ENCODE results near the gene YPEL5.
"Not testable (repeated sequence)": the region's sequence is repeated elsewhere in the genome, so short reads cannot be mapped to it uniquely, and the experiment has no call there.

The YPEL5 gene

DNA sequence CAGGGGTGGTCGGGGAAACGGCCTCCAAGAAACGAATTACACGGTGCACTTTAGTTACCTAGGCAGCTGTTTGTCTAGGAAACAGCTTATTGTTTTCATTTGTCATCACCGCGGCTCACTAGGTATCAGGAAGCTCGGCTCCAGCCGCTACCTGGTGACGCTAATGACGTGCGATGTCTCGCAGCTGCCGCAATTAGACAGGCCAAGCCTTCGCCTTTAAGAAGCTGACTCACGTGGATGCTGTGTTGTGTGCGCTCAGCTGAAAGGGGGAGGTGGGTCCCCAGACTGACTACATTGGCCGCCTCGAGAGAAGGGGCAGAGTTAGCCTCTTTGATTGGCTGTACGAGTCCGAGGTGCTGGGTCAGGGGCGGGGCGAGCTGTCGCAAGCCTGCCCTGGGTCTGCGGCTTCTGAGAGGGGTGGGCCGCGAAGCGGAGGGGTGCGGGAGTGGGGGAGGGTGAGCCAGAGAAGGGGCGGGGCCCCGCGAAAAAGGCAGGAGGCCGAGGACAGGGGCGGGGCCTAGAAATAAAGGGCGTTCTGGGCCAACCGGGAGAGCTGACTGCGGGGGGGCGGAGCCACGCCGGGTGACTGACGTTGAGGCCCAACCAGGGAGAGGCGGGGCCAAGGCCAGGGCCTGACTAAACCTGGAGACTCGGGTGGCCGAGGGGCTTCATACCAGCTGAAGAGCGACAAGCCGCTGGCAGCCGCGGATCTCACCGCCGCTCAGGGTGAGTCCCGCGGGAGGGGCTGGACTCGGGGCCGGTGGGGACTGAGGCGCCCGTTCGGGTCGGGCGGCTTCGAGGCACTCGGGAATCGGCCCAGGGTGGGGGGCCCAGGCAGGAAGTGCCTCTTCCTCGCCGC lies at the start of gene YPEL5:
TSS of gene YPEL5 (plus strand) at position 671 of the 859 bp plus-strand sequence. CDS start 9,645 bp downstream, outside the sequence.
- peak; percentile 100 for DNase-seq (ENCODE audit: low spot score)

DNA sequence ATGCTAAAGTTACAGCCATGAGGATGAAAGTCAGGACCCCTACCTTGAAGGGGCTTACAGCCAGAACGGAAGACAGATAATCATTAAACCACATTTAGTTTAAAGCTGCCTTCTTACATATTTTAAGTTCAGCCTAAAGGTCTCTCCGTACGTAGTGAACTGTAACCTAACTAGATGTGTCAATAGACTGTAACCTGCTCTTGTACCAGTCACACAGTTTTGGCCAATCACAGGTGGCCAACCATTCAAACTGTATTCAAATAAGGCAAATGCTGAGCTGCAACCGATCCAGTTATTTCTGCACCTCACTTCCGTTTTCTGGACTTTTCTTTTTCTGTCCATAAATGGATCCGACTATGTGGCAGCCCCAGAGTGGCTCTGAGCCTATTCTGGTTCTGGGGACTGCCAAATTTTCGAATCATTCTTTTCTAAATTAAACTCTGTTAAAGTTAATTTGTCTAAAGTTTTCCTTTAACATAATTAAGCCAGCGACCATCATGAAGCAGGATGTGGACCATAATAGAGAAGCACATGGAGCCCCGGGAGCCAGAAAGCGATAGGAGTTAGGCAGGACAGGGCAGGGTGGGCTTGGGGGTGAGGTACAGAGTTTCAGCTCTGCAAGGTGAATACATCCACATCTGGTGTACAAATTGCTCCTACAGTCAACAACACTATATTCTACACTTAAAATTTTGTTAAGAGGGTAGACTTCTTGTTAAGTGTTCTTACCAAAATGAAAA lies 48.4 kb upstream of the YPEL5 start:
- DNase-seq (ENCODE audit: low spot score): no peak

DNA sequence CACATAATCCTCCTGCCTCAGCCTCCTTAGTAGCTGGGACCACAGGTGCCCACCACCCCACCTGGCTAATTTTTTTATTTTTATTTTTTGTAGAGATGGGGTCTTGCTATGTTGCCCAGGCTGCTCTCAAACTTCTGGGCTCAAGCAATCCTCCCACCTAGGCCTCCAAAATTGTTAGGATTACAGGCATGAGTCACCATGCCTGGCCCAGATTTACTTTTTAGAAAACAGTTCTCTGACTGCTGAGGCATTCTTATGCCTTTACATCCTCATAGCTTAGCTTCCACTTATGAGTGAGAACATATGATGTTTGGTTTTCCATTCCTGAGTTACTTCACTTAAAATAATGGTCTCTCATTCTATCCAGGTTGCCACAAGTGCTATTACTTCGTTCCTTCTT lies 47.4 kb upstream of the YPEL5 start:
- DNase-seq (ENCODE audit: low spot score): not testable (repeated sequence)

DNA sequence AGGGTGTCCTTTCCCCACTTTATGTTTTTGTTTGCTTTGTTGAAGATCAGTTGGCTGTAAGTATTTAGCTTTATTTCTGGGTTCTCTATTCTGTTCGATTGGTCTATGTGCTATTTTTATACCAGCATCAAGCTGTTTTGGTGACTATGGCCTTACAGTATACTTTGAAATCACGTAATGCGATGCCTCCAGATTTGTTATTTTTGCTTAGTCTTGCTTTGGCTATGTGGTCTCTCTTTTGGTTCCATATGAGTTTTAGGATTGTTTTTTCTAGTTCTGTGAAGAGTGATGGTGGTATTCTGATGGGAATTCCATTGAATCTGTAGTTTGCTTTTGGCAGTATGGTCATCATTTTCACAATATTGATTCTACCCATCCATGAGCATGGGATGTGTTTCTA lies 46.1 kb upstream of the YPEL5 start:
- DNase-seq (ENCODE audit: low spot score): not testable (repeated sequence)

DNA sequence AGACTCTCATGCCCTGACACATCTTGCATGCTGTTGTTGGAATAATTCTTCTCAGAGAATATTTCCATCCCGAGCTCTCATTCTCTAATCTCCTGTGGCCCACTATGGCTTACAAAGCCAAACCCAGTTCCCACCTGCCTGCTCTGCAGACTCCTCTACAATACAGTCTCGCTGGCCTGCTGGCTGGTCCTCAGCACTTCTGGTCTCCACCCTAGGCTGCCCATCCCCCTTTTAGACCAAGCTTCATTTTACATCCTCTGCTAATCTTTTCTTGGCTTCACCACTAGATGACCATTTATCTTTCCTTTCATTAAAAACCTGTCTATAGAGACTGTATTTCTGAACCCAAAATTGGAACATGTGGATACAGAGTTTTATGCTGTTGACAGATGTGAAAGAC lies 42.5 kb upstream of the YPEL5 start:
- no peak for DNase-seq (ENCODE audit: low spot score)

DNA sequence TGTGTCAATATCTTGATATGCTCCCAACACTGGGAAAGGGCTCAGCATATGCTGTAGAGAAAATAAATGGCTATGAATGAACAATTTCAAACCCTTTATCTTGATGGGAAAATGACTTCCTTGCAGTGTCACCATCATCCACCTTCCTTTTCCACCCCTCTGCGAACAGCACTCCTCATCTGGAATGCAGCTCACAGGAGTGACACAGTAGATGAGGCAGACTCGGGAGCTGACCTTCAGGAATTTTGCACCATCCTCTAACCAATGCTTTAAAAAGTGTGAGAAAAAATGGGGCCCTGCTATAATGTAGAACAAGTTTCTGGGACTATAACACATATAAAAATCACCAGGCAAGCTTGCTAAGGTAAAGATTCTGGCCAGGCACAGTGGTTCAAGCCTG lies 41.3 kb upstream of the YPEL5 start:
- DNase-seq (ENCODE audit: low spot score): no peak

DNA sequence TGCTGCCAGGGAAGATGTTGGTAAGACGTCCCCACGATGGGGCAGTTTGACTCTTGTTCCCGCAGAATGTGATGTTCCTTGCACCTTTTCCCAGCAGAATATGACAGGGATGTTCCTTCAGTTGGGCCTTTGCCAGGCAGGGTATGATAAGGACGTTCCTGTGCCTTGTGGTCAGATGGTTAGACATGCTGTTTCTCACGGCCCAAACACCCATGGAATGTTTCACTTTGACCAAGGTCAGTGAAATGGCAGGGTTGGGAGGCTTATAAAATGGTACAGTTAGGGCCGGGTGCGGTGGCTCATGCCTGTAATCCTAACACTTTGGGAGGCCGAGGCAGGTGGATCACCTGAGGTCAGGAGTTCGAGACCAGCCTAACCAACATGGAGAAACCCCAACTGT lies 40.3 kb upstream of the YPEL5 start:
- DNase-seq (ENCODE audit: low spot score): no peak

DNA sequence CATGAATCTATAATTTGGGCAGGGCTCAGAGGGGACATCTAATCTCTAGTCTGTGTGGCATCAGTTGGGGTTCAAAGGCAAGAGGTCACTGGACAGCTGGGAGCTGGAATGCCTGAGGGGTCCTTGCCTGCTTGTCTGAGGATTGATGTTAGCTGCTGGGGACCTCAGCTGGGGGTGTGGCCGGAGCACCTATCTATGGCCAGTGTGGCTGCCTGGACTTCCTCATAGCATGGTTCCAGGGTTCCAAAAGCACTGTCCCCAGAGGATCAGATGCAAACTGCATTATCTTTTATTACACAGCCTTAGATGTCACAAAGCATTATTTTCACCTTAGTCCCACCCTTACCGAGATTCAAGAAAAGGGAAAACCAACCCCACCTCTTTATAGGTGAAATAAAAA lies 38.6 kb upstream of the YPEL5 start:
- DNase-seq (ENCODE audit: low spot score): no peak

DNA sequence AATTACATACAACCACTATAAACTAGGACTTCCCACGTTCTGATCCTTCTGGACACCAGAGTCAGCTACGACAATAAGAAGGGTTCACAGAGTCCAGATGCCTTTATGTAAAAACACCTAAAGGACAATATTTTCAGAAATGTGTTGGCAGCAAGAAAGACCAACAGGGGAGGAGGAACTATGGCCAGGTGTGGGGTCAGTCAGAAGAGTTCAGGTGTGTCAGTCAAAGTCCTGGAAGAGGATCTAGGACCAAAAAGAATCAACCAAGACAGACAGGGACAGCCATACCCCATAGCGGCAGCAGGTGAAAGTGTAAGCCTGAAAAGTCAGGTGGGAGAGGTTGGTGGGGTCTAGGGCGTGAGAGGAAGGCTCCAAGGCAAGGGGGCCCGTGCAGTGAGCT lies 38.0 kb upstream of the YPEL5 start:
- no peak for DNase-seq (ENCODE audit: low spot score)

DNA sequence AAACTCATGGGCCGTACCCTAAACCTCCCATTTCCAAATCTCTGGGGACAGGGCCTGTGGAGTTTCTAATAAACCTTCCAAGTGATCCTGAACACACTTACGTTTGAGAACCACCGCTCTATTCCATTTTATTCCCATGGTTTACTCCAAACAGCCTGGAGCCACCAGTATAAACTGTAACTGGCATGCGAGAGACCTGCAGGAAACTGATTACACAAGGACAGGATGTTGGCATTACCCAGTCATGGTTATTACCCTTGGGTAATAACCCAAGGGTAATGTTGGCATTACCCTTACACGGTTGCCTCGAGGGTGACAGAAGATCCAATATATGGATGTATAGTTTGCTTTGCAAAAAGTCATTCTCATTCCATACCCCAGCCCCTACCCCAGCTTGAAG lies 37.0 kb upstream of the YPEL5 start:
- no peak for DNase-seq (ENCODE audit: low spot score)

DNA sequence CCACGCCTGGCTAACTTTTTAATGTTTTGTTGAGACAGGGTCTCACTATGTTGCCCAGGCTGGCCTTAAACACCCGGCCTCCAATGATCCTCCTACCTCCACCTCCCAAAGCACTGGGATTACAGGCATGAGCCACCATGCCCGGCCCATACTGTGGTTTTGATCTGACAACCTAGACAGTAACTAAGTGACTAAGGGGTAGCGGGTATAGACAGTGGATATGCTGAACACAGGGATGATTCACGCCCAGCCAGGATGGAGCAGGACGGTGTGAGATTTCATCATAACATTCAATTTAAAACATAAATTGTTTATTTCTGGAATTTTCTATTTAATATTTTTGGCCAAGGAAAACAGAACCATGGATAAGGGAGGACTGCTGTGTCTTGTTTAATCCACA lies 36.0 kb upstream of the YPEL5 start:
- no peak for DNase-seq (ENCODE audit: low spot score)

DNA sequence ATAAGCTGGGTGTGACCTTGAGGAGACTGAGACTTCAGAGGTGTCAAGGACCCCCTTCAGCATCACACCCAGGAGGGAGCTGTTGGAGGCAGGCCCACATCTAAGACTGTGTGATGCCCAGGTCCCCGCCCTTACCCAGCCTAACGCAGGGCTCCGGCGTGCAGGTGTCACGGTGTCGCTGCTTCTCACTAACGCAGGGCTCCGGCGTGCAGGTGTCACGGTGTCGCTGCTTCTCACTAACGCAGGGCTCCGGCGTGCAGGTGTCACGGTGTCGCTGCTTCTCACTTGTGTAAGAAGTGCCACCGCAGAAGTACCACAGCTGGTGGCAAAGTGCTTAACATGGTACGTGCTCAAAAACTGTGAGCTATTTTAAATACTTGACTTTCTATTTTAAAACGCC lies 35.6 kb upstream of the YPEL5 start:
- not testable (repeated sequence) for DNase-seq (ENCODE audit: low spot score)

DNA sequence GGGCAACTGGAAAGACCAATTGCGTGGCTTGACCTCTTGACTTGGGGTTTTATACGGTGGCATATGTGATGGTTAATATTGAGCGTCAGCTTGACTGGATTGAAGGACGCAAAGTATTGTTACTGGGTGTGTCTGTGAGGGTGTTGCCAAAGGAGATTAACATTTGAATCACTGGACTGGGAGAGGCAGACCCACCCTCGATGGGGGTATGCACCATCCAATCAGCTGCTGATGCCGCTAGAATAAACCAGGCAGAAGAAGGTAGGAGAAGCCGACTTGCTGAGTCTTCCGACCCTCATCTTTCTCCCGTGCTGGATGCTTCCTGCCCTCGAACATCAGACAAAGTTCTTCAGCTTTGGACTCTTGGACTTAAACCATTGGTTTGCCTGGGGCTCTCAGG lies 34.2 kb upstream of the YPEL5 start:
- no peak for DNase-seq (ENCODE audit: low spot score)

DNA sequence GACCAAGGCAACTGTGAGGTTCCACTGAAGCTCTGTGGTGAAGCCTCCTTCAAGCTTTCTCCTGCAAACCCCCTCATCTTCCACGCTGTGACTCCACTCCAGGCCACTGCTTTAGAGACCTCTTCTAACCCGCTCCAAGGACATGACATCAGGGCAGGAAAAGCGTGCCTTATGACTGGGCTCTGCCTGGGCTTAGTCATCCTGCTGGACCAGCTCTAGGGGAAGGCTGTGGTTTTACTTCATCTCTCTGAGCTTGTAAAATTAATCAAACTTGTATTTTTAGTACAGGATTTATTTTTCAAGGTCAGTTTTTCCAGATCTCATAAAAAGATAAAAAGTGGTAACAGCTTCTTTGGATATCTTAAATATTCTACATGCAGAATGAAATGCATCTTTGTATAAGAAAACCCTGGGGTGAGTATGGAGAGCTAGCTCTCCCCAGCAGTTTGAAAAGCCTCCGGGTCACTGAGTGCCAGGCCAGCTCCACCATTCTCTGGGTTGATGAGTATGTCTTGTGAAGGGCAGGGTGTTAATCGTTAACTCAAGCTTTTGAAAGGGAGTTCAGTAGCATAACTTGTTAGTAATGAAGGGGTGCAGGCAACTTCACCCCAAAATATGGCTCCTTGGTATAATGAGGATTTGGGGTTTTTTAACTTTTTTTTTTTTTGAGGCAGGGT lies 33.1 kb upstream of the YPEL5 start:
- DNase-seq (ENCODE audit: low spot score): no peak

DNA sequence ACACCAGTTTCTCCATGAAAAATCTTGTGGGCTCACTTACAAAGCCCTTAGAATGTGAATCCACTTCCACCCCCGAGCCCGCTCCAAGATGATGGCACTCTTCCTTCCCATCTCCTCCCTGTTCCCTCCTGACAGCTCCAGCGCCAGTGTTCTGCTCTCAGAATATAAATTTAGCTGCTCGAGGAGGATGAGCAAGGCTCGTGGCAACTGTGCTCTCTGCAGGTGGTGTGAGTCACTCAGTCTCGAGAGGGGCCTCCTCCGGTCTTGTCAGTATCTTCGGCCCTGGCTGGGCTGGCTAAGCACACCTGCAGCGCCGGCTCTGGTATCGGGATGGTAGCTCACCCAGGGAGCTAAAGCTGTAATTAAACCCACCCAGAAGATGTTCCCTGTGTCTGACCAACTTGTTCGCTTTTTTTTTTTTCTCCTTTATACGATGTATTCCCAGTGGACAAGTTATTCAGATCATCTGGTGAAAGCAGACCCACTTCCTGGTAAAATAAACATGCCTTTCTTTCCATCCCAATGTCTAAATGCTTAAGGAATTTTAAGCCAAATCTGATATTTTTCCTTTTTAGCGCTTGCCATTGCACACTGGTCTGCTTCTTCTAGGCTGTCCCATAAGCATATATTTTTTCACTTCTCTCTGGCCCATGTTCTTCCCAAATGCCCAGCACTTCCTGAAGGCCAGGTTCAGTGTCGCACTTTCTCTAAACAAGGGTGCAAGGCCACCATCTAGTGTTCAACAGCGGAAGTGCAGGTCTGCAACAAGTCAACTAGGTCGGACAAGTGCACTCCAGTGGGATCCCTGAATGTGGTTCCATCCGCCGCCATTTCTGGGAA lies 31.4 kb upstream of the YPEL5 start:
- peak; percentile 76 for DNase-seq (ENCODE audit: low spot score)

DNA sequence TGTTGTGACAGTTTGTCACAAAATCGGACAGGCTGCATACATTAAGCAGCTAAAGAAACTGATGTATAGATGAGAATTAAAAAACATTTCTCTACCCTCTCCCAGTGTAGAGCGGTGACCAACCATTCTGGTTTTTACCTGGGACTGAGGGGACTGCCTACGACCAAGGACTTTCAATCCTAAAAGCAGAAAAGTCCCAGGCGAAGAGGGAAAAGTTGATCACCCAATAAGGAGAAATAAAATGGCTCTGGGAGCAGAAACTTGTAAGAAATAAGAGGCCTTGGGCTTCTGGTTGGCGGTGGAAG lies 30.9 kb upstream of the YPEL5 start:
- no peak for DNase-seq (ENCODE audit: low spot score)

DNA sequence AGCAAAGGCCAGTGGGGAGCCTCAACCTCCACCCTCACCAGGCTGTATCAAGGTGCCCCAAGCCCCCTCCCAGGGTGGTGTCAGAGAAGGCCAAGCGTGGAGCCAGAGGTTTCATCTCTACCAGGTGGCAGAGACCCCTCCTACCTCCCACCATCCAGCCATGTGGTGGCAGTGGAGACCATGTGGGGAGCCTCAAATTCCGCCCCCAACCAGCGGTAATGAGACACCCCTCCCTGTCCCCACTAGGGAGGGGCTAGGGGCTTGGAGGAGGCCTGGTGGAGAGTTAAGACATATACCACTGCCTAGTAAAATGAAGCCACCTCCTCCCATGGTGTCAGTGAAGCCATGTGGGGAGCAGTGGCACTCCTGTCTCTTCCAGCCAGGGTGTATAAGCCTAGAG lies 24.4 kb upstream of the YPEL5 start:
- DNase-seq (ENCODE audit: low spot score): no peak

DNA sequence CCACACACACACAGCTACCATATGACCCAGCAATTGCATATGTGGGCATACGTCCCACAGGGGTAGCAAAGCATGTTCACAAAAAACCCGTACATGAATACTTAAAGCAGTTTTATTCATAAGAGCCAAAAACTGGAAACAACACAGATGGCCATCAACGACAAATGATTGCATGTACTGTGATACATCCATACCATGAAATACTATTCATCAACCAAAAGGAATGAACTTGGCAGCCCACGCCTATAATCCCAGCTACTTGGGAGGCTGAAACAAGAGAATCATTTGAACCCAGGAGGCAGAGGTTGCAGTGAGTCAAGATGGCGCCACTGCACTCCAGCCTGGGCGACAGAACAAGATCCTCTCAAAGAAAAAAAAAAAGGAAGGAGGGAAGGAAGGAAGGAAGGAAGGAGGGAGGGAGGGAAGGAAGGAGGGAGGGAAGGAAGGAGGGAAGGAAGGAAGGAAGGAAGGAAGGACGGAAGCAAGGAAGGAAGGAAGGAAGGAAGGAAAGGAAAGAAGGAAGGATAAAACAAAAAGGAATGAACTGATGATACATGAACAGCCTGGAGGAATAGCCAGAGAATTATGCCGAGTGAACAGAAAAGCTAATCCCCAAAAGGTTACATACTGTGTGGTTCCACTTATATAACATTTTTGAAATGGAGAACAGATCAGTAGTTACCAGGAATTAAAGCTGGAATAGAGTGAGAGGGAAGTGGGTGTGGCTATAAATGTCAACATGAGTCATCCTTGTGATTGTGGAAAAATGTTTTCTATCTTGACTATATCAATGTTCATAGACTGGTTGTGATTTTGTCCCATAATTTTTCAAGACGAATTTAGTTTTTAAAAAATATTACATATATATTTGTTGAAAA lies 19.6 kb upstream of the YPEL5 start:
- DNase-seq (ENCODE audit: low spot score): no peak

DNA sequence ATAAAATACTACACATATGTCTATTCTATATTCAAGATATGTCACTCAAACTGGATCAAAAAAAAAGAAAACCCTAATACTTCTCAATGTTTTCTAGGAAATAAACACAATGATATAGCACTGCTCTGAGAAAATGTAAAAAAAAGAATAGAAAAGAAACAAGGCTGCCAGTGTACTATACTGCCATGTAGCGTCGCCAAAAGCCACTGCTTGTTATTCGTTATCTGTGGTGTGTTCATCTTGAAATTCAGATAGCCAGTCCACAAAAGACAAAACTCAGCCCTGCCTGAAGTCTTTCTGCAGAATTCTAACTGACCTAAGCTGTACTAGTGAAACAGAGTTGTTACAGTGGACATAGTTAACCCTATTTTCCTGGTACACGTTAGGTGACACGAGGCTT lies 12.2 kb upstream of the YPEL5 start:
- DNase-seq (ENCODE audit: low spot score): no peak

DNA sequence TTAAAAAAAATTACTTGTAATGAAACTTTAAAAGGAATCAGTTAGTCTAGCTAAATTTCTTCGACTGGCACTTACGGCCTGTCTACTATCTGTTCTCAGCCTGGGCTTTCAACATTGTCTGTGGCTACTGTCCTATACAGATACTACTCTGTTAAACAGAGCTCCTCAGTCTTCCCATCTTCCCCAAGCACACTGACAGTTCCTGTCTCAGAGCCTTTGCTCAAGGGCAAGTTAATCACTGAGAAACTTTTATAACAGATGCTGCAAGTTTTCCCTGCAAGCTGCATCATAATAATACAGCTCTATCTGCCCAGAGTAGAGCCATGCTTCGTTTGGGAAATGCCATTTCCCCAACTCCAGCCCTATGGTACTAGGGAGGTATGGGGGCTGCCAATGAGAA lies 11.3 kb upstream of the YPEL5 start:
- no peak for DNase-seq (ENCODE audit: low spot score)

DNA sequence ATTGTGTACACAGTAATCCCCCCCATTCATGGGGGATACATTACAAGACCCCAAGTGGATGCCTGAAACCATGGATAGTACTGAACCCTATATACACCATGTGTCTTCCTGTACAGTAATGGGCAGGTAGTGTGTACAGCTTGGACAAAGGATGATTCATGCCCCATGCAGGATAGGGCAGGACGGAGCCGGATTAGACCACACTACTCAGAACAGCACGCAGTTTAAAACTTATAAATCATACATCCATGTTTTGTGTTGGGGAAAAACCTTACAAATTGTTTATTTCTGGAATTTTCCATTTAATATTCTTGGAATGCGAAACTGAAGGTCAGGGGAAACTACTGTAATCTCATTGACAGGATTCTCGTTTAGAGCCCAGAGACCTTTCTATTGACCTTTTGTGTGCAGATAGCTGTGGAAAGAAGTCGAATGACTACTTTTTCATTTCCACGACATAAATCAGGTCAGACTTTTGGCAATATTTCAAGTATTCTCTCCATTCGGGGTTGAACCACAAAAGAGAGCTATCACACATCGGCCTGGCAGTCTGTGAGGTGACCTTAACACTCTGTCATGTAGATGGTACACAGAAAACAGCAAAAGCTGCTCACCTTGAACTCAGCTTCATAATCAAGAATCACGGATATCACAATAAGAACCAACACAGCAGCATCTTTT lies 9.9 kb upstream of the YPEL5 start:
- no peak for DNase-seq (ENCODE audit: low spot score)
